ENCODE data around the gene EFS. TPM values are rescaled to one million over a fixed set of nuclear protein-coding genes. Genes with fewer than 3 reads are reported as not detected.
A peak's percentile ranks its signal among the peaks of the same experiment; 100 is the strongest.
"Not testable (repeated sequence)": the region's sequence is repeated elsewhere in the genome, so short reads cannot be mapped to it uniquely, and the experiment has no call there.

The EFS gene
- total RNA-seq, 1 donor, result 10.8 TPM

DNA sequence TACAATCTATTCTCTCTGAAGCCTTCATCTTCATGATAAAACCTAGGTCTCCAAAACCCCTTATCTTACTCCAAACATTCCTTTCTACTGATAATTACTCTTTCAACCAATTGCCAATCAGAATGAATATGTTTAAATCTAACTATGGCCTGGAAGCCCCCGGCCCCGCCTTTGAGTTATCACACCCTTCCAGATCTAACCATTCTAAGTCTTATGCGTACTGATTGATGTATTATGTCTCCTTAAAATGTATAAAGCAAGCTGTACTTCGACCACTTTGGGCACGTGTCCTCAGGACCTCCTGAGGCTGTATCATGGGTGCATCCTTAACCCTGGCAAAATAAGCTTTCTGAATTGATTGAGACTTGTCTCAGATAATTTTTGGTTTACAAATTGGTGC lies 29.3 kb downstream of the EFS start:
- H3K4me3 ChIP-seq (ENCODE audit: low read depth, low read length), result no peak overlapping the region
- TF ChIP-seq, protein P1, sequence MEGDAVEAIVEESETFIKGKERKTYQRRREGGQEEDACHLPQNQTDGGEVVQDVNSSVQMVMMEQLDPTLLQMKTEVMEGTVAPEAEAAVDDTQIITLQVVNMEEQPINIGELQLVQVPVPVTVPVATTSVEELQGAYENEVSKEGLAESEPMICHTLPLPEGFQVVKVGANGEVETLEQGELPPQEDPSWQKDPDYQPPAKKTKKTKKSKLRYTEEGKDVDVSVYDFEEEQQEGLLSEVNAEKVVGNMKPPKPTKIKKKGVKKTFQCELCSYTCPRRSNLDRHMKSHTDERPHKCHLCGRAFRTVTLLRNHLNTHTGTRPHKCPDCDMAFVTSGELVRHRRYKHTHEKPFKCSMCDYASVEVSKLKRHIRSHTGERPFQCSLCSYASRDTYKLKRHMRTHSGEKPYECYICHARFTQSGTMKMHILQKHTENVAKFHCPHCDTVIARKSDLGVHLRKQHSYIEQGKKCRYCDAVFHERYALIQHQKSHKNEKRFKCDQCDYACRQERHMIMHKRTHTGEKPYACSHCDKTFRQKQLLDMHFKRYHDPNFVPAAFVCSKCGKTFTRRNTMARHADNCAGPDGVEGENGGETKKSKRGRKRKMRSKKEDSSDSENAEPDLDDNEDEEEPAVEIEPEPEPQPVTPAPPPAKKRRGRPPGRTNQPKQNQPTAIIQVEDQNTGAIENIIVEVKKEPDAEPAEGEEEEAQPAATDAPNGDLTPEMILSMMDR (IDR thresholded peaks at IDR 0.05; ENCODE audit: insufficient read depth, low read length), result no peak
- DNase-seq (ENCODE audit: low read depth), result no peak

DNA sequence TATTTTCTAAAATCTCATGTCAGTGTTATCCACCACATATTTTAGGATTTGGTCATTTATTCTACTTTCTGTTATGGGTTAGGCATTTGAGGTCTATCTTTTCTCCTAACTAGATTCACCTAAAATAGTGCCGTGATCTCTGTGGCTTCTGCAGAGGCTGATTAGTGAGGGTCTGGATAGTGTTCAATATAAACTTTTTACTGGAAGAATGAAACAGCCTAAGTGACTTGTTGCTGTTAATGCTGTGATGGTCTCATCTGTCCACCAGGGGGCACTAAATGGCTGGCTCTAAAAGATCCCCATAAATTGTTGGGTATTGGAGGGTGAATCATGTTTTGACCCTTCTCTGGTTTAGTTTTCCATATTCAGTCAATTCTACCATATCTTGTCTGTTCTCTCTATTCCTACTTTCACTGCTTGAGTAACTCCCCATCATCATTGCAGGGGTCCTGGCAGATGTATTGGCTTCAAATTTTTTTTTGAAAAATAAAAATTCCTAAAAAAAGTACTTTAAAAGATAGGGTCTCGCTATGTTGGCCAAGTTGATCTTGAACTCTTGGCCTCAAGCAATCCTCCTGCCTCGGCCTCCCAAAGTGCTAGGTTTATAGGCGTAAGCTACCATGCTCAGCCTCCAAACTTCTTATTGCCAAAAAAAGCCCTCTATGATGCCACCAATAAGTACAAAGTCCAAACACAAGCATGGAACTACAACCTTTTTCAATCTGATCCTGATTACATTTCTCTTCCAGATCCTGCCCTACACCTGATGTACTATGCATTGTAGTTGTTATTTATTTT lies 36.8 kb downstream of the EFS start:
- peak; percentile 87 for DNase-seq (ENCODE audit: low read depth)
- no peak overlapping the region for H3K4me3 ChIP-seq (ENCODE audit: low read depth, low read length)
- TF ChIP-seq, protein P1 (IDR thresholded peaks at IDR 0.05; ENCODE audit: insufficient read depth, low read length), result peak; percentile 87

DNA sequence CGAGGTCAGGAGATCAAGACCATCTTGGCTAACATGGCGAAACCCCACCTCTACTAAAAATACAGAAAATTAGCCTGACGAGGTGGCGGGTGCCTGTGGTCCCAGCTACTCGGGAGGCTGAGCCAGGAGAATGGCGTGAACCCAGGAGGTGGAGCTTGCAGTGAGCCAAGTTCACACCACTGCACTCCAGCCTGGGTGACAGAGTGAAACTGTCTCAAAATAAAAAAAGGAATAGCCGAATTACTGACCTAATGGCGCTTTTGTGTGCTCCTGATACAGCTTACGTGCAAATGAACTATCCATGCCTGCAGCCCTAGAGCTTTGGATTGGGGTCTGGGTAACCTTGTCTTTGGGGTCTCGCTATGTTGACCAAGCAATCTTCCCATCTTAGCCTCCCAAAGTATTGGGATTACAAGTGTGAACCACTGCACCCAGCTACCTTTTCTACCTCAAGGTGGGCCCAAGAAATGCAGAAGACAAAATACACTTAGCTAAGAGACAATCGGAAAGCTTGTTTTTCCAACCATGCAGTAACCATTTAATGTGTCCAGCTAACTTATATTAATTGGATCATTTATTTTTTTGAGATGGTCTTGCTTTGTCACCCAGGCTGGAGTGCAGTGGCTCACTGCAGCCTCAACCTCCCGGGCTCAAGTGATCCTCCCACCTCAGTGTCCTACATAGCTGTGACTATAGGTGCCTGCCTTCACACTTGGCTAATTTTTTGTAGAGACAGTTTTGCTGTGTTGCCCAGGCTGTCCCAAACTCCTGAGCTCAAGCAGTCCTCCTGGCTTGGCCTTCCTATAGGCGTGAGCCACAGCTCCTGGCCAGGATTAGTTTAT lies 38.3 kb downstream of the EFS start:
- no peak overlapping the region for H3K4me3 ChIP-seq (ENCODE audit: low read depth, low read length)
- DNase-seq (ENCODE audit: low read depth), result no peak
- TF ChIP-seq, protein P1 (IDR thresholded peaks at IDR 0.05; ENCODE audit: insufficient read depth, low read length), result no peak

DNA sequence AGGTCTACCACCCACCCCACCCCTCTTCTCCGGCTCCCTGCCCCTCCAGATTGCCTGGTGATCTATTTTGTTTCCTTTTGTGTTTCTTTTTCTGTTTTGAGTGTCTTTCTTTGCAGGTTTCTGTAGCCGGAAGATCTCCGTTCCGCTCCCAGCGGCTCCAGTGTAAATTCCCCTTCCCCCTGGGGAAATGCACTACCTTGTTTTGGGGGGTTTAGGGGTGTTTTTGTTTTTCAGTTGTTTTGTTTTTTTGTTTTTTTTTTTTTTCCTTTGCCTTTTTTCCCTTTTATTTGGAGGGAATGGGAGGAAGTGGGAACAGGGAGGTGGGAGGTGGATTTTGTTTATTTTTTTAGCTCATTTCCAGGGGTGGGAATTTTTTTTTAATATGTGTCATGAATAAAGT lies 39.2 kb downstream of the EFS start:
- H3K4me3 ChIP-seq (ENCODE audit: low read depth, low read length); DNase-seq (ENCODE audit: low read depth): not testable (repeated sequence)

DNA sequence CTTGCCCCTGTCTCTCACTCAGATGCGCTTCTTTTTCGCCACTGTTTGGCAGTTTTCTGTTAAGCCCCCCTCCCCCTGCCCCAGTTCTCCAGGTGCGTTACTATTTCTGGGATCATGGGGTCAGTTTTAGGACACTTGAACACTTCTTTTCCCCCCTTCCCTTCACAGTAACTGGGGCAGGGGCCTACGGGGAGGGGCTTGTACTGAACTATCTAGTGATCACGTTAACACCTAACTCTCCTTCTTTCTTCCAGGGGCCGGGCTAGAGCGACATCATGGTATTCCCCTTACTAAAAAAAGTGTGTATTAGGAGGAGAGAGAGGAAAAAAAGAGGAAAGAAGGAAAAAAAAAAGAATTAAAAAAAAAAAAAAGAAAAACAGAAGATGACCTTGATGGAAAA lies 40.0 kb downstream of the EFS start:
- no peak overlapping the region for H3K4me3 ChIP-seq (ENCODE audit: low read depth, low read length)
- DNase-seq (ENCODE audit: low read depth), result no peak
- TF ChIP-seq, protein P1 (IDR thresholded peaks at IDR 0.05; ENCODE audit: insufficient read depth, low read length), result no peak

DNA sequence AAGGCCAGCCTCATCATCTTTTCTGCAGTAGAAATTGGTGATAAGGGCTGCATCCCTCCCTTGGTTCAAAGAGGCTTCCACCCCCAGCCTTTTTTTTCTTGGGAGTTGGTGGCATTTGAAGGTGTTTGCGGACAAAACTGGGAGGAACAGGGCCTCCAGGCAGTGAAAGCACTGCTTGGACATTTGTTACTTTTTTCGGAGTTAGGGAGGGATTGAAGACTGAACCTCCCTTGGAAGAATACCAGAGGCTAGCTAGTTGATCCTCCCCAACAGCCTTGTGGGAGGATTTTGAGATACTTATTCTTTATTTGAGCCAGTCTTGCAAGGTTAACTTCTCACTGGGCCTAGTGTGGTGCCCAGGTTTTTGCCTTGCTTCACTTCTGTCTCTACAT lies 40.5 kb downstream of the EFS start:
- TF ChIP-seq, protein P1 (IDR thresholded peaks at IDR 0.05; ENCODE audit: insufficient read depth, low read length), result no peak
- no peak for DNase-seq (ENCODE audit: low read depth)
- H3K4me3 ChIP-seq (ENCODE audit: low read depth, low read length), result no peak overlapping the region

DNA sequence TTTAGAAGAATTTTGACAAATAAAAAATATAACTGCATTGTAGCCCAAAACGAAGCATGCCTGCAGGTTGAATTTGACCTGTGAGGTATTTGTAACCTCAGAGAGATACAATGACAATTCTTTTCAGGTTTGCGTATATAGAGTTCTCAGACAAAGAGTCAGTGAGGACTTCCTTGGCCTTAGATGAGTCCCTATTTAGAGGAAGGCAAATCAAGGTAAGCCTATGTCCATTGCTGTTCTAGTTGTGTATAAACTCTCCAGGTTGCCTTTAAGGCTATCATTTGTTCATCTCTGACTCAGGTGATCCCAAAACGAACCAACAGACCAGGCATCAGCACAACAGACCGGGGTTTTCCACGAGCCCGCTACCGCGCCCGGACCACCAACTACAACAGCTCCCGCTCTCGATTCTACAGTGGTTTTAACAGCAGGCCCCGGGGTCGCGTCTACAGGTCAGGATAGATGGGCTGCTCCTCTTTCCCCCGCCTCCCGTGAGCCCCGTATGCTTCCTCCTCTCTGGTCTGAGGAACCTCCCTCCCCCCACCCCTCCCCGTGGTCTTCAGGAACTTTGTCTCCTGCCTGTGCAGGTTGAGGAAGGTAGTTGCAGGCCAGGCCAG lies 41.0 kb downstream of the EFS start:
- DNase-seq (ENCODE audit: low read depth), result no peak
- TF ChIP-seq, protein P1 (IDR thresholded peaks at IDR 0.05; ENCODE audit: insufficient read depth, low read length), result no peak
- H3K4me3 ChIP-seq (ENCODE audit: low read depth, low read length), result no peak overlapping the region

Measured in fibroblast of the aortic adventitia (primary cell).